Activated T-cell treated with anti-CD3 and anti-CD28 coated beads, Interleukin-2, amount 50 U/mL, for 72 hours (primary cell): Measurements from ENCODE around the gene CNP. TPM values are rescaled to one million over a fixed set of nuclear protein-coding genes. Genes with fewer than 3 reads are reported as not detected.
A peak's percentile ranks its signal among the peaks of the same experiment; 100 is the strongest.
"Not testable (repeated sequence)": the region's sequence is repeated elsewhere in the genome, so short reads cannot be mapped to it uniquely, and the experiment has no call there.

ENCODE experiments used
- ATAC-seq, 2 donors: fragments of 150-1000 bp; cut with Tn5 transposase; replicated peaks in 1 of 2; 2 replicates each; pipeline ENCODE4 v1.10.0; 2021; ENCODE audit warnings: moderate library complexity in 2 of 2, mild to moderate bottlenecking in 1 of 2
- DNase-seq, 2 donors: peaks; one replicate each; pipeline ENCODE4 v3.0.0; 2021 to 2022; ENCODE audit warnings: mixed read lengths in 1 of 2
- H3K27ac Mint-ChIP-seq: one replicate; pipeline ENCODE4 v1.8.0; 2022; ENCODE audit warnings: mild to moderate bottlenecking, moderate library complexity, mixed read lengths
- H3K27me3 Mint-ChIP-seq: one replicate; pipeline ENCODE4 v1.8.0; 2022; ENCODE audit warnings: low read depth, mixed read lengths
- H3K36me3 Mint-ChIP-seq, 2 donors: one replicate each; pipeline ENCODE4 v1.8.0; 2022; ENCODE audit warnings: mixed read lengths in 2 of 2, mild to moderate bottlenecking in 1 of 2; ENCODE audit not compliant: insufficient read depth in 2 of 2
- H3K4me1 Mint-ChIP-seq: one replicate; pipeline ENCODE4 v1.8.0; 2022; ENCODE audit warnings: low read depth, mixed read lengths
- H3K4me3 Mint-ChIP-seq, 2 donors: one replicate each; pipeline ENCODE4 v1.8.0; 2022; ENCODE audit warnings: mild to moderate bottlenecking in 2 of 2, mixed read lengths in 2 of 2, moderate library complexity in 2 of 2
- H3K9me3 Mint-ChIP-seq, 2 donors: one replicate each; pipeline ENCODE4 v1.8.0; 2022; ENCODE audit warnings: mixed read lengths in 2 of 2
- total RNA-seq, 2 donors: library from RNA; stranded (reverse); gene quantifications; one replicate each; pipeline ENCODE4 v1.2.3, GENCODE V29; 2022

CNP gene
- total RNA-seq, 2 donors from 2014 or later = 51.4 to 53.8 TPM

DNA sequence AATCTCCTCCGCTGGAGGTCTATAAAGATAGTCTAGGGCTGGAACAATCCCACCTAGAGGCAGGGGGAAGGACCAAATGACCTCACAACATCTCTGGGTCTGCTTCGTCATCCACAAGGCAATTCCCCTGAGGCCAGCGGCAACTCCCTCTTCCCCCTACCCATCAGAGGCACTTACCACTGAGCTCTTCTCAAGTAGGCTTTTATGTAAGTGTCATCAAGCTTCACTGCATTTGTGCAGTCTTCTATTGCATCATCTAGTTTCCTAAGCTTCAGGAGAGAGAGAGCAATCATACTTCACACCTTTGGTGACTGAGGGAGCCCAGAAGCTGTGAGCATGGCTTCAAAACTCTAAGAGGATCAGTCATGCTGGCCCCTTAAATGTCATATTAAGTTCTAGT, 21.0 kb downstream of the CNP start:
- Mint-ChIP-seq H3K27me3 (no peaks in the 10 kb centered on the region), H3K36me3 (peaks cover 6 to 30% of the 10 kb centered on the region in 2 donors), H3K4me3 (peak overlapping the region; percentile 5 to 10), H3K27ac (peak overlapping the region; percentile 94), H3K9me3 (no peaks in the 10 kb centered on the region), H3K4me1 (peaks cover 16% of the 10 kb centered on the region)
- peak; percentile 95 to 96 for ATAC-seq
- DNase-seq = peak; percentile 28 to 45

DNA sequence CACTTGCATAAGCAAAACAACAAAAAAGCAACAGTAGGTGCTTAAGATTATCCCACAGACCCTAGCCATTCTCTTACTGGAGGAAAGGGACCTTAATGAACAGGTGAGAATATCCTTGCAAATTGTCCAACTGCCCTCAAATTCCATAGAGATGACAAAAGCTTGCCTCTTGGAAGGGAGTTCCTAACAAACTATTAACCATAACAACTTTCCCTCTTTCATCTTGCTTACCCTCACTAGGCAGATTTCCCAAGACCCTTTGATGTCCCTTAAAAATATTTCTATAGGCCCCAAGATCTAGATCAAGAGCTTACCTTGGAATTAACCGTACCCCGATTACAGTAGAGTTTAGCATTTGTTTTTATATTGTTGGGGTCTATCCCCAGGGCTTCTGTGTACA, 21.8 kb downstream of the CNP start:
- no peak for DNase-seq
- peaks cover 16% of the 10 kb centered on the region for H3K4me1 Mint-ChIP-seq
- no peaks in the 10 kb centered on the region for H3K9me3 Mint-ChIP-seq
- ATAC-seq = no peak
- H3K27ac Mint-ChIP-seq = peak overlapping the region; percentile 94
- H3K4me3 Mint-ChIP-seq = peak overlapping the region in 1 of 2 donors; percentile 25
- no peaks in the 10 kb centered on the region for H3K27me3 Mint-ChIP-seq
- peaks cover 5 to 31% of the 10 kb centered on the region in 2 donors for H3K36me3 Mint-ChIP-seq

DNA sequence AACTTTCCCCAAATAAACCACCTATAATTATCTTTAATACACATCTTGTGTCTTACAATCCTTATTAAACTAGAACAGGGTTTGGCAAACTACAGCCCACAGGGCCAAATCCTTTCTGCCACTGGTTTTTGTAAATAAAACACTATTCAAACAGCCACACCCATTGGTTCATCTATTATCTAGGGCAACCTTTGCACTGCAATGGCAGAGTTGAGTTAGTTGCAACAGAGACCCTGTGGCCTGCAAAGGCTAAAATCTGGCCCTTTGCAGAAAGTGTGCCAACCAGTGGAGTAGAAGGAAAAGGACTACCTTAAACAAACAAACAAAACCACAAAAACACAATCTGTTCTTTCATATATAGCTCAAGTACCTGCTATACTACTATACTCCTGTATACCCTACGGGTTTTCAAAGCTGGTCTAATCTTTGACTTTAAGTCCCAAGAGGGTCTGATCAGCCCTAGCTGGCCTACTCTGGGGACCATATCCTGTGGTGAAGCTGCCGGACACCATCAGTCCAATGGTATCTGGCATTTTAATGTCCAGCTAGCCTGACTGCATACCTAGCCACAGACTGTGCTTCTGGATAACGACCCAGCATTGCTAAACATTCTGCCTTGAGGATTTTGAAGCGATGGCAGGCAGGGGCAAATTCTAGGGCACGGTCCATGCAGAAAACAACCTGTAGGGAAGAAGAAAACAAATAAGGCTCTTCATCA, 23.3 kb downstream of the CNP start:
- H3K4me1 Mint-ChIP-seq = peaks cover 16% of the 10 kb centered on the region
- DNase-seq (no peak), ATAC-seq (no peak)
- no peak overlapping the region for H3K4me3 Mint-ChIP-seq
- no peaks in the 10 kb centered on the region for H3K9me3 Mint-ChIP-seq
- peaks cover 1 to 34% of the 10 kb centered on the region in 2 donors for H3K36me3 Mint-ChIP-seq
- H3K27ac Mint-ChIP-seq = peak overlapping the region; percentile 38
- no peaks in the 10 kb centered on the region for H3K27me3 Mint-ChIP-seq

DNA sequence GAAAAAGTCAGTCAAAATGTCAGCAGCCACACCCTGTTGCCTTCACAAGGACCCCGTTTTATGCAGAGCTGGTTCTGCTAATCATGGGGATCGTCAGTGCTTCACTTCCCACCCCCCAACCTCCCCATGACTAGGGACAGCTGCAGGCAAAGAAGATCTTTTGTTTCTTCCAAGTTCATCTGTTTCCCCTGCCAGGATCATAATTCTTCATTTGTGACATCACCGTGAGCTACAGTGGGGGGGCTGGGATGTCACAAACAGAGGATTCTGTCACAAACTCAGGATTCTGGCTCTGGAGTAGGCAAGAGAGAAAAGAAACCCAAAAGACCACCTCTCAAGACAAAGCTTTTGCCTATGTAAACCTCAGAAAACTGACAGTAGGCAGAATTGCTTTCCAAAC, 26.0 kb downstream of the CNP start:
- Mint-ChIP-seq H3K4me1 (peaks cover 23% of the 10 kb centered on the region), H3K9me3 (no peaks in the 10 kb centered on the region), H3K27me3 (no peaks in the 10 kb centered on the region), H3K36me3 (peaks cover 9 to 34% of the 10 kb centered on the region in 2 donors), H3K4me3 (no peak overlapping the region), H3K27ac (no peak overlapping the region)
- no peak for DNase-seq
- no peak for ATAC-seq

DNA sequence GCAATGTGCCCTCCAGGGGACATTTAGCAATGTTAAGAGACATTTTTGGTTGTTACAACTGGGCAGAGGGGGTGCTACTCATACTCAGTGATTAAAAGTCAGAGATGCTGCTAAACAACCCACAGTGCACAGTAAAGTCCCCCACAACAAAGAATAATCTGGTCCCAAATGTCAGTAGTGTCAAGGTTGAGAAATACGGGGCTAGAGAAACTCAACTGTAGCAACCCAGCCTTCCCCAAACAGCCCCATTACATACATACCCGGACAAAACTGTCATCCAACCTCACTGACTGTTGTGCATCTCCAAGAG, 30.2 kb downstream of the CNP start:
- DNase-seq (no peak), ATAC-seq (no peak)
- Mint-ChIP-seq H3K4me3 (no peak overlapping the region), H3K9me3 (no peaks in the 10 kb centered on the region), H3K4me1 (peaks cover 13% of the 10 kb centered on the region), H3K27me3 (no peaks in the 10 kb centered on the region), H3K27ac (peak overlapping the region; percentile 38), H3K36me3 (peaks cover 8 to 33% of the 10 kb centered on the region in 2 donors)

GRCh38 chr17:41998497-41998896, 31.9 kb downstream of the CNP start:
- Mint-ChIP-seq H3K4me1 (peaks cover 22% of the 10 kb centered on the region), H3K27ac (no peak overlapping the region), H3K4me3 (no peak overlapping the region), H3K36me3 (peaks cover 13 to 34% of the 10 kb centered on the region in 2 donors), H3K9me3 (no peaks in the 10 kb centered on the region), H3K27me3 (no peaks in the 10 kb centered on the region)
- no peak for ATAC-seq
- no peak for DNase-seq

GRCh38 chr17:42000413-42001133, 34.0 kb downstream of the CNP start:
- peaks cover 13 to 25% of the 10 kb centered on the region in 2 donors for H3K36me3 Mint-ChIP-seq
- peak overlapping the region; percentile 67 for H3K27ac Mint-ChIP-seq
- no peaks in the 10 kb centered on the region for H3K9me3 Mint-ChIP-seq
- ATAC-seq (no peak), DNase-seq (no peak)
- H3K4me3 Mint-ChIP-seq = no peak overlapping the region
- no peaks in the 10 kb centered on the region for H3K27me3 Mint-ChIP-seq
- H3K4me1 Mint-ChIP-seq = peaks cover 25% of the 10 kb centered on the region

DNA sequence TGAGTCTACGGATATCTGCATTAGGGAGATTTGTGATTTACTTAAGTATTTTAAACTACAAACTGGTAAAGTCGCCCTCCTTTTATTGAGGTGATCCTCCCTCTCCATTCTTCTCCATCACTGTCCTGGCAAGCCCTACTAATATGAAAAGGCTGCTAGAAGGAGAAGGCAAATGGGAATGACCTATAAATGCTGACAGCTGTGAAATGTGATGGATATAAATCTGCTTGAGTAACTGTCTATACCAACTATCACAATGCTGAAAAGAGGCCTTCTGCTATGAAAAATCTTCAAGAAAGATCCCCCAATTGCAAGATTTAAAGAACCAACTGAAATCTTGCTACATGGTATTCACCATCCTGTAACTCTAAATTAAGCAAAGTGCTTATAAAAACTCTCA, 35.1 kb downstream of the CNP start:
- DNase-seq = no peak
- Mint-ChIP-seq H3K27ac (no peak overlapping the region), H3K36me3 (peaks cover 8 to 15% of the 10 kb centered on the region in 2 donors), H3K4me3 (no peak overlapping the region), H3K4me1 (peaks cover 19% of the 10 kb centered on the region), H3K27me3 (no peaks in the 10 kb centered on the region), H3K9me3 (no peaks in the 10 kb centered on the region)
- no peak for ATAC-seq

- DNase-seq (no peak), ATAC-seq (no peak)
- Mint-ChIP-seq H3K36me3 (peaks cover 6 to 12% of the 10 kb centered on the region in 2 donors), H3K27me3 (no peaks in the 10 kb centered on the region), H3K27ac (peak overlapping the region; percentile 74), H3K4me3 (no peak overlapping the region), H3K4me1 (peaks cover 14% of the 10 kb centered on the region), H3K9me3 (no peaks in the 10 kb centered on the region)
Observed at GRCh38 chr17:42002175-42002791, 35.7 kb downstream of the CNP start.

- H3K27me3 Mint-ChIP-seq = no peaks in the 10 kb centered on the region
- DNase-seq (no peak), ATAC-seq (no peak)
- peaks cover 6 to 12% of the 10 kb centered on the region in 2 donors for H3K36me3 Mint-ChIP-seq
- no peak overlapping the region for H3K4me3 Mint-ChIP-seq
- H3K4me1 Mint-ChIP-seq = peaks cover 13% of the 10 kb centered on the region
- peak overlapping the region; percentile 74 for H3K27ac Mint-ChIP-seq
- H3K9me3 Mint-ChIP-seq = no peaks in the 10 kb centered on the region
Observed at GRCh38 chr17:42002792-42003301, 36.3 kb downstream of the CNP start.

GRCh38 chr17:42005166-42005565, 38.6 kb downstream of the CNP start:
- Mint-ChIP-seq H3K36me3 (peaks cover 7 to 9% of the 10 kb centered on the region in 2 donors), H3K27me3 (no peaks in the 10 kb centered on the region), H3K27ac (peak overlapping the region; percentile 42), H3K4me3 (no peak overlapping the region), H3K4me1 (peaks cover 20% of the 10 kb centered on the region), H3K9me3 (no peaks in the 10 kb centered on the region)
- ATAC-seq (no peak), DNase-seq (no peak)

DNA sequence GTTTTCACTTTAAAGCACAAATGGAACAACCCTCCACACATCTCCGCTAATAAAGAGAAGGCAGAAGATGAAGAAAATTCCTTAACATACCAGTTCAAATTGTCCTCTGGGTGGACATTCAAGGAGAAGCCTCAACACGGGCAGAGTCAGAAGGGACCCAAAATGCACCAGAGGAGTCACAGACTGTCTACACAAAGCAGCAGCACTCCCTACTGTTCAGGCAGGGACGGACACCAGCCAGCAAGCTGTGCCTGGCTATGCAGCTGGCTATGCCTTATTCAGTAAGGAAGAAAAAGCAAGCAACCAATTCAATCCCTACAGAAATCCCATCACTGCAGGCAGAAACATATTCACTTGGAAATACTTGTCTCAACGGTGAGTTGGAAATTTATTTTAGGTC, 42.6 kb downstream of the CNP start:
- ATAC-seq (no peak), DNase-seq (no peak)
- no peaks in the 10 kb centered on the region for H3K9me3 Mint-ChIP-seq
- H3K4me3 Mint-ChIP-seq = no peak overlapping the region
- H3K4me1 Mint-ChIP-seq = peaks cover 41% of the 10 kb centered on the region
- H3K27me3 Mint-ChIP-seq = no peaks in the 10 kb centered on the region
- no peak overlapping the region for H3K27ac Mint-ChIP-seq
- H3K36me3 Mint-ChIP-seq = peaks cover 3 to 5% of the 10 kb centered on the region in 2 donors

DNA sequence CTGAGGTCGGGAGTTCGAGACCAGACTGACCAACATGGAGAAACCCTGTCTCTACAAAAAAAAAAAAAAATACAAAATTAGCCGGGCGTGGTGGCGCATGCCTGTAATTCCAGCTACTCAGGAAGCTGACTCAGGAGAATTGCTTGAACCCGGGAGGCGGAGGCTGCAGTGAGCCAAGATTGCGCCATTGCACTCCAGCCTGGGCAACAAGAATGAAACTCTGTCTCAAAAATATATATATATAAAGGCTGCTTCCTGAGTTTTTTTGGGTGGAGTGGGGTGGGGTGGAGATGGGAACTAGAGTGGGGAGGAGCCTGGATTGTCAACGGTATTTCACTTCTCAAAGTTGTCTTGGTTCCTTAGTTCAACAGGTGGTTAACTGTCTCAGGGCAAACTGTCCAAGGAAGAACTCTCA, 43.7 kb downstream of the CNP start:
- H3K36me3 Mint-ChIP-seq, ATAC-seq, DNase-seq, H3K27me3 Mint-ChIP-seq, H3K9me3 Mint-ChIP-seq, H3K4me3 Mint-ChIP-seq: not testable (repeated sequence)
- Mint-ChIP-seq H3K27ac (peak overlapping the region; percentile 77), H3K4me1 (peaks cover 50% of the 10 kb centered on the region)
